Activated naive CD4-positive, alpha-beta T cell treated with Interleukin-2 at 50 U/mL for 16 hours (primary cell): ENCODE results near the gene OR6C2.
"Not testable (repeated sequence)": the region's sequence is repeated elsewhere in the genome, so short reads cannot be mapped to it uniquely, and the experiment has no call there.

Experiments
- DNase-seq: peaks from one replicate; pipeline ENCODE4 v3.0.0-alpha.2; 2020

The OR6C2 gene

DNA sequence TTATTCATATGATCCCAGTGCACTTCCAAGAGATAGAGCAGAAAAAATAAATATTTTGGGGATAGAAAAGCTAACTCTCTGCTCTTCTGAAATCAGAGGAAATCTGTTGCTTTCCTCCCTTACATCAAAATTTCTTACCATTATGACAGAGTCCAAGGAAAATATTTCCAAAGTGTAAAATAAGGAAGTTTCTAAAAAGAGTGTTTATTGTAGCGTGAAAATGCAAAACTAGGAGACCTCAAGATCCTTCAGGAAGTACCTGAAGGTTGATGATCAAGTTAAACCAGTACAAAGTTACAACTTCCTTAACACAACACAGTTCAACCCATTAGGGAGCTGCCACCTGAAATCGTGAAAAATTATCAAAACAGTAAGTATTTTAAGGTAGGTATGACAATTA, at the start of gene OR6C2:
OR6C2 (plus strand) TSS at position 301 of the 400 bp plus-strand sequence. CDS start 8,138 bp downstream, outside the sequence.
- no peak for DNase-seq

DNA sequence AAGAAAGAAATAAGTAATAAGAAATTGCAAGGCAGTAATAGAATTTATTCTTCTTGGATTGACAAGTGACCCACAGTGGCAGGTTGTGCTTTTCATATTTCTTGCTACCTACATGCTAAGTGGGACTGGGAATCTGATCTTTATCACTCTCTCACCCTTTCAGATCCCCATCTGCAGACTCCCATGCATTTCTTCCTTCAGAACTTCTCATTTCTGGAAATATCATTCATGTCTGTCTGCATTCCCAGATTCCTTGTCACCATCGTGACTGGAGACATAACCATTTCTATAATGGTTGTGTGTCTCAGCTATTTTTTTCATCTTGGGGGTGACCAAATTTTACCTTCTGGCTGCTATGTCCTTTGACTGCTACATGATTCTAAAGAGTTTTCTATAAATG, 47.5 kb upstream of the OR6C2 start:
- DNase-seq, result no peak

DNA sequence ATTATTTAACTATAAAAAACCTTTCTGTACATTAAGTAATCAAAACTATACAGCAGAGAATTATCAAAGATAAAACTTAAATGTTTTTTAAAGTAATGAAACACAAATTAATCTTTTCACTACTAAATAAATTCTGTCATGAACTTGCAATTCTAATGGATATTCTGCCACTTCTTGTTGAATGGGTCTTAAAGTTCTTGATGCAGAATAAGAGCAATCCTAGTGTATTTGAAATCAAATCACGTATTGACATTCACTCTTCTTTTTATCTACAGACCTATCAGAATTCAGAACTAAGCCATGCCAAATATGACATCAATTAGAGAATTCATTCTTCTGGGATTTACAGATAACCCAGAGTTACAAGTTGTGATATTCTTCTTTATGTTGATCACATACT, 43.6 kb upstream of the OR6C2 start, which contains the start of gene OR6C65:
OR6C65 (plus strand) TSS at position 301 of the 400 bp plus-strand sequence; CDS start at position 301, 0 bp downstream.
- no peak for DNase-seq

DNA sequence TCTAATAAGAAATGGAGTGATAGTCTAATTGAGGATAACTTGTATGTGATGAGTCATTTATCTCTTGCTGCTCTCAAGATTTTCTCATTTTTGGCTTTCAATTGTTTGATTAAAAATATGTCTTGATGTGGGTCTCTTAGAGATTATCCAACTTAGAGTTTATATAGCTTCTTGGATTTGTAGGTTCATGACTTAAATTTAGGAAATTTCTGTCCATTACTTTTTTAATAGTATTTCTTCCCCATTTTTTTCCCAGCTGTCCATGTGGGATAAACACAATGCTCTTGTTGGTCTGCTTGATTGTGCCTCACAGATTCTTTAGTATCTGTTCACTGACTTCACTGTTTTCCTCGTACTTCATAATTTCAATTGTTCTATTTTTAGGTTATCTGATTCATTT, 36.0 kb upstream of the OR6C2 start:
- DNase-seq, result no peak

DNA sequence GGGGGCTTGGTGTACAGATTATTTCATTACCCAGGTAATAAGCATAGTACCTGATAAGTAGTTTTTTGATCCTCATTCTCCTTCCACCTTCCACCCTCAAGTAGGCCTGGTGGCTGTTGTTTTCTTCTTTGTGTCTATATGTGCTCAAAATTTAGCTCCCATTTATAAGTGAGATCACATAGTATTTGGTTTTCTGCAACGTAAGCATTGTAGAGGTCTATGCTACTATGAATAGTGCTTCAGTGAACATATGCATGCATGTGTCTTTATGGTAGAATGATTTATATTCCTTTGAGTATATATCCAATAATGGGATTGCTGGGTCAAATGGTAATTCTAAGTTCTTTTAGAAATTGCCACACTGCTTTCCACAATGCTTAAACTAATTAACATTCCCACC, 34.7 kb upstream of the OR6C2 start:
- DNase-seq, result not testable (repeated sequence)

DNA sequence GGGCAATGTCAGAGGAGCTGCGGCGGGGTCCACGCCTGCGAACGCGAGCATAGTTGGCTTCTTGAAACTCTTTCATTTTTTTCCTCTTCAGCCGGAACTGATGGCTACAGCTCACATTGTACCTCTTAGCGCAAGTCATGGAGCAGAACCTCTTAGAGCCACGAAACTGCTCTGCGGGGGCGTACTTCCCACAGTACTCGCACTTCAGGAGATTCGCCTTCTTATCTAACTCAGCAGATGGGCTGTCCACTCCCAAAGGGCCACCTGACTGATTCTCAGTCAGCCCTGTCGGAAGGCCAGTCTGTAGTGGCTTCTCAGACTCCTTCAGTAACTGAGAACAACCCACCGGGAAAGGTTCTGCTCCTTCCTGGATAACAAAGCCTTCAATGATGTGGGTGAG, 31.7 kb upstream of the OR6C2 start:
- DNase-seq, result not testable (repeated sequence)

DNA sequence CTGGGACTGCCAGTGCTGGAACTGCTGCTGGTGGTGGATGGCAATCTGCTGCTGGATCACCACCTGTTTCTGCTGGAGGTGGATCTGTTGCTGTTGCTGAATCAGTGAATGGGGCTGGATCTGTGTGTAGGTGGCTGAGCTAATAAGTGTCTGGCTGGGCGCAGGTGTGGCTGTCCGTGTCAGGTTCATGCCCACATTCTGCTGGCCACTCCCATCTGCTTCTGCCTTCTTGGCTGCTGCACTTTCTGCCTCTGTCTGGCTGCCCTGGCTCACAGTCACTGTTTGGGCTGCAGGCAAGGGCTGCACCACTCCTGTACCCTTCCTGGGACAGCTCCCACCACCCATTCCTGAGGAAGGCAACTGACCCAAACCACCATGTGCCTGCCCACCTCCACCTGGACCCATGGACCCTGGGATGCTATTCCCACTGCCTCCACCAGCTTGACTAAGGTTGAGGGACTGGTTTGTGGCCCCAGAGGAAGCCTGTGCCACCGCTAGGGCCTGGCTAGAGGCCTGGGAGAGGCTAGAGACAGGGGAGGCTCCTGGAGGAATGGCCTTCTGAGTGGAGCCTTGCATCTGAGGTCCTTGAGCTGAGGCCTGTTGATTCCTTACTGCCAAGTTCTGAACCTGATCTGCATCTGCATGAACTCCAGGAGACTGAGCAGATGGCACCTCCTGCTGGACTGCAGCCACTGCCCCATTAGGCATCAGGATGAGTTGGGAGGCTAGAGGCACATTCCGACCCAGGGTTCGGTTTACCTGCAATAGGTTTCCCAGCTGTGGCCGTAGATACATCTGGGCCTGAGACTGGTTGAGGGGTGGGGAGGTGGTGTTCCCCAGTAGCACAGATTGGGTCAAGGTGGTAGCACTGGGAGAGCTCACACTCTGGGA, 30.1 kb upstream of the OR6C2 start:
- DNase-seq, result not testable (repeated sequence)

DNA sequence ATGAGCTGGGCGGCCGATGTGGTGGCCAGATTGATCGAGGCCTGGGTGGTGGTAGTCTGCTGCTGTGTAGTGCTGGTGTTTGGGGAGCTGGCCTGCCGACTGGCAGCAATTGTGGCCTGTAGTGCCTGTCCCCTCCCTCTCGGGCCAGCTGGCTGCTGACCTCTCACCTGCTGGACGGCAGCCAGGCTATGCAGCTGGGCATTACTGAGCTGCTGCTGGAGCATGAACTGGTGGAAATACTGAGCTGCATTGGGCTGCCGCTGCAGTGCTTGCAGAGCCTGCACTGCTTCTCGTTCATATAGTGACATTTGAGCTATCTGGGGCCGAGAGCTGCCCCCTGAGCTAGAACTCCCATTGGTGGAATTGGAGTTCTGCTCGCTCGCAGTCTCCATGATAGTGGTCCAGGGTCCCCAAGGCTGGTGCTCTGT, 29.5 kb upstream of the OR6C2 start:
- DNase-seq, result not testable (repeated sequence)

DNA sequence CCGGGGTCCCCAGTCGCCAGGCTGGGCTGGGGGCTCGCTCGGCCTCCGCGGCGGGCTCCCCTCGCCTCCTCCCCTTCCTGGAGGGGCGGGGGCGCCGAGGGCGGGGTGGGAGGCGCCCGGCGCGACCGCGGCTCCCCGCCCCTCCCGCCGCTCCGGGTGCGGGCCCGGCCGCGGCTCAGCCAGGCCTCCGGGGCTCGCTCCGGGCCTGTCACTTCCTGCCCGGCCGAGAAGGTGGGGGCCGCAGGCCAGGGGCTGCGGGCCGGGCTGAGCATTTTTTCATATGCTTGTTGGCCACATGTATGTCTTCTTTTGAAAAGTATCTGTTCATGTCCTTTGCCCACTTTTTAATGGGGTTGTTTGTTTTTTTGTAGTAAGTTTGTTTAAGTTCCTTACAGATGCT, 29.0 kb upstream of the OR6C2 start:
- DNase-seq, result not testable (repeated sequence)

DNA sequence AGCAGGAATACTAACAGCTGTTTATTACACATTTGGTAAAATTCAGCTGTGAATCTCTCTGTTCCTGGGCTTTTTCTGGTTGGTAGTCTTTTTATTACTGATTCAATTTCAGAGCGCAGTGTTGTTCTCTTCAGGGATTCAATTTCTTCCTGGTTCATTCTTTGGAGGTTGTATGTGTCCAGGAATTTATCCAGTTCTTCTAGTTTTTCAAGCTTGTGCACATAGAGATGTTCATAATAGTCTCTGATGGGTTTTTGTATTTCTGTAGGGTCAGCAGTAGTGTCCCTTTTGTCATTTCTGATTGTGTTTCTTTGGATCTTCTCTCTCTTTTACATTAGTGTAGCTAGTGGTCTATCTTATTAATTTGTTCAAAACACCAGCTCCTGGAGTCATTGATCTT, 26.9 kb upstream of the OR6C2 start:
- DNase-seq, result no peak

DNA sequence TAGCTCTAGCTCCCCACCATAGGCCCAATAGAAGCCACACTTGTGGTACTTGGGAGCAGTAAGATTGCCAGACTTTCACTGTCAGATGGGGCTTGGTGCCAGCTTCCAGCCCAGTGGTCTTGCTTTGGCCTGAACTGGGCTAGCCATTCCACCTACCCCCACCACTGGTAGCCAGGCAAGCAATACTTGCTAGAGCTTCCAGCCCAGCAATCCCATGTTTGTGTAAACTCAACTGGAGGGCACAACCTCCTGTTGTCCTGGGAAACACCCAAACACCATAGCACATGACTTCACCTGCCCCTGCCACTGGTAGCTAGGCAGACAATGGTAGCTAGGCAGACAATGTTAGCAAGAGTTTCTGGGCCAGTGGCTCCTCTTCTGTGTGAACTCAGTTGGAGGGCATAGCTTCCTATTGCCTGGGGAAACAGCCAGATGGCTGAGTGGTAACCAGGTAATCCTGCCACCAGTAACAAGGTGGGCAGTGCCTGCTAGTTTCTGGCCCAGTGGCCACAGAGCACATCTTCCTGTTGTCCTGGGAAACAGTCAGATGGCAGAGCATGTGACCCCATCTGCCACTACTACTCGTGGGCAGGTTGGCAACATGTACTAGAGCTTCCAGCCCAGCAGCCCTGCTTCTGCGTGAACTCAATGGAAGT, 23.4 kb upstream of the OR6C2 start:
- no peak for DNase-seq

DNA sequence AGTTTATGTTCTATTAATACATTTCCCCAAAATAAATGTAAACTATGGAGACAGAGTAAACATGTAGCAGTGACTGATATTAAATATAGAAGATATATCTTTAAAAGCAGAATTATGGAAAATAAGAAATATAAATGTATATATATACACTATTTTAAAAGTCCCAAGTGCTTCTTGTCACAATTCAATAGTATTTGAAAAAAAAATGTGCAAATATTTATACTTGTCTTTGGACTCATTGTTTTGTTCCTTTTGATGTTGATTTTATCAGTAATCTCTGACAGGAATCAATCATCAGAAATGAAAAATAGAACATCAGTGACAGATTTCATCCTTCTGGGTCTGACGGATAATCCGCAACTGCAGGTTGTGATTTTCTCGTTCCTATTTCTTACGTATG, 17.9 kb upstream of the OR6C2 start, which contains the start of gene OR6C76:
OR6C76 (plus strand) TSS at position 301 of the 400 bp plus-strand sequence; CDS start at position 301, 0 bp downstream.
- no peak for DNase-seq

DNA sequence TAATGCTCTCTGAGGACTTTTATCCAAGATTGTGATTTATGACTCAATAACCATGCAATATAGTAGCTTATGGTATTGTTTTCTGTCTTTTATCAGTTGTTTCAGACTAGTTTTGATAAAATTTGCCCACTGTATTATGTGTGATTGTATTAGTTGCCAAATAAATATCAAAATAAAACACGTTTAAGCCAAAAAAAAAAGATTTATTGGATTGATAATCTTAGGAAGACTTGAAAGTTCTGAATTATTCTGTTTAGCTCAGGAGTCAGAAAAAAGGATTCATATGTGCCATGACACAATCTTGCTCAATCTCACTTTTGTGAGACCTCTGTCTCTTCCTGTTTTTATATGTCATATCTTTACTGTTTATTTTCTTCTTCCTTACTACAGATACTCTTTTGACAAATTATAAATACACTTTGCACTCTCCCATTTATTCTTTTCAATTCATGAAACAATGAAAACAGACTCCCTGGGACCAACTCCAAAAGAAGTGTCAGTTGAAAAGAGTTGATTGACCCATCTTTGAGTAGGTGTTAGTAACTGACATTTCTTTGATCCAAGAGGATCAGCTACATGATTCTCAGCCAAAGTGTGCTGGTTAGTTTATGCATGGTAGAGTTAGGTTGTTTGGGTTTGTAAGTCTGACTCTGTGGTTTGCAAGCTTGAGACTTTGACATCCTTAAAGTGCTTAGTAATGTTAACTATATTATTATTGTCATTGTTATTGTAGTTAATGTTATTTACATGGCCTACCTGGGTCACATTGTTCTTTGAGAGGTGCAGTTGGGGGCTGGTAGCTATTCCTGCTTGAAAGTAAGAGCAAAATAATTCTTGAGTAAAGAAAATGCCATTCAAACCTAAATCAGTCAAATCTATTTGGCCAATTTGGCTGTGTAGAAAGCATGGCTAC, 15.3 kb upstream of the OR6C2 start:
- no peak for DNase-seq

DNA sequence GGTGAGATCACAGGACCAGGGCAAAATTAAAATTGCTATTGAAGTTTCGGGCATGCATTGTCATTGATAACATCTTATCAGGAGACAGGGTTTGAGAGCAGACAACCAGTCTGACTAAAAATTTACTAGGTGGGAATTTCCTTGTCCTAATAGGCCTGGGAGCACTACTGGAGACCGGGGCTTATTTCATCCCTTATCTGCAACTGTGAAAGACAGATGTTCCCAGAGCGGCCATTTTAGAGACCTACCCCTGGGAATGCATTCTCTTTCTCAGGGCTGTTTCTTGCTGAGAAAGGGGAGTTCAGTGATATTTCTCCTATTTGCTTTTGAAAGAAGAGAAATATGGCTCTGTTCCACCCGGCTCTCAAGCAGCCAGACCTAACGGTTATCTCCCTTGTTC, 2.6 kb upstream of the OR6C2 start:
- DNase-seq, result not testable (repeated sequence)

DNA sequence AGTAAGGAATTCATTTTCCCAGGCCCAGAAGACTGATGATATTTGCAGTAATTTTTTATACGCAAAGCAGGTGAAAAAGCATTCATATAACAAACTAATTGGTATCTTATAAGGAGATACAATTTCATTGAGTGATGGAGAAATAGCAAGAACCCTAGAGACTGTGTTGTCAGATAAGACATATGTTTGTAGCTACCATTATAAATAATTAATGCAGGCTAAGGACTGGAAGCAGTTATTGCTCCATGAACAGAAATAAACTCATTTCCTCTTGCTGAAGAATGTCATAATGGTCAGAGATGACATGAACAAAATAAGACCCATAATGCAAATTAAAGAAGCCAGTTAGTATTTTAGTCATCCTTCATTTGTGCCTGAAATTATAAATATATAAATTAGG, 1.5 kb downstream of the OR6C2 start:
- DNase-seq, result no peak

DNA sequence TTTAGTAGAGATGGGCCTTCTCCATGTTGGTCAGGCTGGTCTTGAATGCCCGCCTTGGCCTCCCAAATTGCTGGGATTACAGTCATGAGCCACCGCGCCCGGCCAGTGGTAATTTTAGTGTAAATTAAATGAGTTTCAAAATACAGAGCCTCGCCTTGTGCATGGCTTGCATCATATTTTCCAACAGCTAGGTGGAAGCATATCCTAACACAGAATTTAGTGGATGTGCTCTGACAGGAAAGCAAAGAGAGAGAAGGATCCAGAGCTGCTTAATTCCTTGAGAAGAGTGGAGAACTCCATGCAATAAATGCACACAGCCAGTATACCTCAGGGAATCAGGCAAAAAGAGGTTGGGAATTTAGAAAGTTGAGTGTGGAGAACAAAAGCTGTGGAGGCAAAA, 2.5 kb downstream of the OR6C2 start:
- no peak for DNase-seq

DNA sequence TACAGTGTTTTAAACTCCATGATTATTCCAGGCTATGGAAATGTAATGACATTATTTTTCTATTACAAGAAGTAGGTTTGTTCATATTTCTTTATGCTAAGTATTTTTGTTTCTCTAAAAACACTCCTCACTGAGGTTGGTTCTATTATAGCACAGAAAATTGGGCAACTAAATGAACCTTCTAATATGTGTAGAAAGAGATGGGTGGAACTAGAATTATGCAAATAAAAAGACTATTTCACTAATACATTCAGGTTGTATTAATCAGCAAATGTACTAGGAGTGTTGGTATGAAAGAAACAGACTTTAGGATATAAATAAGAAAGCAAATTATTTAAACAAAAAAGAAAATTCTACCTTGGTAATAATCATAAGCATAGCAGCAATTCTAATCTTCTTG, 4.9 kb downstream of the OR6C2 start:
- no peak for DNase-seq

DNA sequence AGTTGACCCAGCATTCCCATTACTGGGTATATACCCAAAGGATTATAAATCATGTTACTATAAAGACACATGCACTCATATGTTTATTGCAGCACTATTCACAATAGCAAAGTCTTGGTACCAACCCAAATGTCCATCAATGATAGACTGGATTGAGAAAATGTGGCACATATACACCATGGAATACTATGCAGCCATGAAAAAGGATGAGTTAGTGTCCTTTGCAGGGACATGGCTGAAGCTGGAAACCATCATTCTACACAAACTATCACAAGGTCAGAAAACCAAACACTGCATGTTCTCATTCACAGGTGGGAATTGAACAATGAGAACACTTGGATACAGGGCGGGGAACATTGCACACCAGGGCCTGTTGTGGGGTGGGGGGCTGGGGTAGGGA, 21.1 kb downstream of the OR6C2 start:
- not testable (repeated sequence) for DNase-seq

DNA sequence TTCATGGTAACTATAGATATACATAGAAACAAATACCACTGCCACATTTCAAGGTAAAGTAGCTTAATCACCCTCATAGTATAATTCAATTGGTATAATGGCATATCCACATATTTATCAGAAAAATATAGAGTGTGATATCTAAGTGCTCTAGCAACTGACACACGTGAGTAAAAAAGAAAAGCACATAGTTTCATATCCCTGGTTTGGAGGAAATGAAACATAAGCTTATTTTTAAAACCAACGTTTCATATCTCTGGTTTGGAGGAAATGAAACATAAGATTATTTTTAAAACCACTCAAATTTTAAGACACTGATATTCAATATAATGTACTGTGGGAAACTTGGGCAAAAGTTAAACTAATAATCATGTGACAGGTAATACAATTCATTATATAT, 24.0 kb downstream of the OR6C2 start:
- no peak for DNase-seq

DNA sequence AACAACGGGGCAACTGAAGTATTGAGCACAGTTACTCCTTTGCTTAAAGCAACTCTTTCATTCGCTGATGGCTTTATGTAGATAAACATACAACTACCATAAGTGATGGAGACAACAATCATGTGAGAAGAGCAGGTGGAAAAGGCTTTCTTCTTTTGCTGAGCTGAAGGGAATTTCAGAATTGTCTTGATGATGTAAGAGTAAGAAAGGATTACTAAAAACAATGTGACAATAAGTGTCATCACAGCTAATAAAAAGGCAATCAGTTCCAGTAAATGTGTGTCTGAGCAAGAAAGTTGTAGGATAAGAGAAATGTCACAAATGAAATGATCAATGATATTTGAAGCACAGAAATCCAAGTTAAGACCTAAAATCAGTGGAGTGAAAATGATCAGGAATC, 25.4 kb downstream of the OR6C2 start:
- no peak for DNase-seq

DNA sequence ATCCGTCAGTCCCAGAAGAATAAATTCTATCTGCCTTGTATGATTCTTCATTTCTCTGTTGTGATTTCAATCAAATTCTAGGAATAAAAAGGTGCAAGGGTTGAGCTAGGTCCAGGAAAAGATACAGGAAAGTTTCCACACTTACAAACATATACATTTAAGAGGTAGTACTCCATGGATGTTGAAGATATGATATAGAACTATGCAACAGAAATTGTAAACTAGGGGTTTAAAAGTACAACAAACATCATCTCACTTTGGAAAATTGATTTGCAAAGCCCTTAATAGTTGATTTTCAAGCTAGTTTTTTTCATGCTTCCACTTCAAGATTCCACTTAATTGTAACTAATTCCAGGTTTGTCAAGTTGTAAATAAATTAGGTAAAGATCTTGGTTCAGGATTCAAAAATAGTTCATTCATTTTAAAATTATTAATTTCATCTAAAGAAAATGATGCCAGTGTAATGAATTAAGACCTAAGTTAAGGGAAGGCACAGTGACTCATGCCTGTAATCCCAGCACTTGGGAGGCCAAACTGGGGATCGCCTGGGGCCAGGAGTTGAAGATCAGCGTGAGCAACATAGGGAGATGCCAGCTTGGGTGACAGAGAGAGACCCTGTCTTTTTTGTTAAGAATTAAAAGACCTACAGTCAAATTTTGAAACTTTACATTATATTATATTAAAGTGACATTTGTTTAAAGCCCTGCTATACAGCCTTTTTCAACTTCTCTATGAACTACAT, 26.4 kb downstream of the OR6C2 start, which contains the start of gene OR6C70:
OR6C70 (minus strand) TSS at position 51 of the 742 bp plus-strand sequence; CDS start at position 51, 0 bp downstream.
- DNase-seq, result no peak

DNA sequence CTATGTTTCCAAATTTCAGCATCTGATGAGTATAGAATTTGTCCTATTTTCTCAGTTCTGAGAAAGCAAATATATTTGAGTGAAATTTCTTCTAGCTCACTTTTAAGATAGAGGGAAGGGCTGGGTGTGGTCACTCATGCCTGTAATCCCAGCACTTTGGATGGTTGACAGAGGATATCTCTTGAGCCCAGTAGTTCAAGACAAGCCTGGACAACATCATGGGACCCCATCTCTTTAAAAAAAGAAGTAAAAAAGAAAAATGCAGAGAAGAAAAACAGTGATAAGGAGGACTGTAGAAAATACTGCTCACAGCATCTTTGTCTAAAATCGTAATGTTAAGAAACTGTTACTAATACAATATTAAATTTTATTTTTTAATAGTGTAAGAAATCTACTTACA, 28.4 kb downstream of the OR6C2 start:
- no peak for DNase-seq
